Left cardiac atrium (tissue), 4 donors: ENCODE results near the gene SLC13A3. TPM values are rescaled to one million over a fixed set of nuclear protein-coding genes. Genes with fewer than 3 reads are reported as not detected.

Experiments
- ATAC-seq, 2 donors: fragments of 200-7000 bp; cut with Tn5 transposase; one replicate each; pipeline ENCODE4 v1.9.1; 2020; ENCODE audit warnings: mild to moderate bottlenecking in 2 of 2, moderate library complexity in 2 of 2
- DNase-seq: peaks from one replicate; pipeline ENCODE4 v3.0.0-alpha.2; 2020
- intact Hi-C, 2 donors: fragments of 100-400 bp; cut with DNase I; formaldehyde crosslinking; loops; one replicate each; pipeline versions ENCODE4 v1.14.1 to v1.15.1; 2022 to 2023
- total RNA-seq, 2 donors: library from RNA; stranded (reverse); fragmentation: NEBNext Ultra II Directional; extraction: Animal tissue kit (Norgen Biotek cat#: 25700); gene quantifications; one replicate each; pipeline ENCODE4 v1.2.1, GENCODE V29; 2021
- donor health status: DM: no; HTN: yes; CAD: no.
- donor health status: DM: no; HTN: yes; CAD: no; lungs with severe emphysema.
- donor health status: DM: yes; HTN: yes; CAD: no.
- donor health status: Dilated cardiomyopathy.

Gene SLC13A3
- total RNA-seq, 2 donors from 2014 or later, result 0.71 to 2.5 TPM

- ATAC-seq, result no peak
- no peak for DNase-seq
- intact Hi-C loops, result no loop called here
Measured at GRCh38 chr20:46621492-46621891, 29.8 kb downstream of the SLC13A3 start.

- DNase-seq (no peak), ATAC-seq (no peak)
- intact Hi-C loops, result no loop called here
Measured at GRCh38 chr20:46619445-46619844, 31.8 kb downstream of the SLC13A3 start.

GRCh38 chr20:46618316-46619100, 32.8 kb downstream of the SLC13A3 start:
- ATAC-seq, result no peak

GRCh38 chr20:46614503-46614902, 36.8 kb downstream of the SLC13A3 start:
- ATAC-seq (no peak), DNase-seq (no peak)
- intact Hi-C loops, result no loop called here

More at GRCh38 chr20:46618316-46619100, 32.8 kb downstream of the SLC13A3 start:
- no peak for DNase-seq
- intact Hi-C loops, result no loop called here

GRCh38 chr20:46610145-46610544, 41.1 kb downstream of the SLC13A3 start:
- intact Hi-C loops, result no loop called here
- DNase-seq, result no peak

GRCh38 chr20:46609043-46609442, 42.2 kb downstream of the SLC13A3 start:
- intact Hi-C loops, result no loop called here
- DNase-seq, result no peak
- ATAC-seq, result no peak

More at GRCh38 chr20:46610145-46610544, 41.1 kb downstream of the SLC13A3 start:
- ATAC-seq, result no peak

GRCh38 chr20:46607849-46608497, 43.3 kb downstream of the SLC13A3 start:
- DNase-seq, result no peak
- ATAC-seq, result no peak
- intact Hi-C loops, result no loop called here

- no peak for ATAC-seq
- intact Hi-C loops, result no loop called here
- DNase-seq, result no peak
Measured at GRCh38 chr20:46607191-46607848, 43.9 kb downstream of the SLC13A3 start.

GRCh38 chr20:46606817-46607190, 44.5 kb downstream of the SLC13A3 start:
- ATAC-seq (no peak), DNase-seq (no peak)
- intact Hi-C loops, result no loop called here

- no peak for ATAC-seq
- DNase-seq, result no peak
- intact Hi-C loops, result no loop called here
Measured at GRCh38 chr20:46605978-46606816, 45.1 kb downstream of the SLC13A3 start.

- ATAC-seq, result no peak
- intact Hi-C loops, result no loop called here
Measured at GRCh38 chr20:46605181-46605580, 46.1 kb downstream of the SLC13A3 start.

GRCh38 chr20:46604551-46605133, 46.6 kb downstream of the SLC13A3 start:
- intact Hi-C loops, result no loop called here
- DNase-seq, result no peak
- no peak for ATAC-seq

More at GRCh38 chr20:46605181-46605580, 46.1 kb downstream of the SLC13A3 start:
- no peak for DNase-seq

- ATAC-seq, result no peak
- intact Hi-C loops, result no loop called here
- no peak for DNase-seq
Measured at GRCh38 chr20:46602429-46602828, 48.8 kb downstream of the SLC13A3 start.

- ATAC-seq (no peak), DNase-seq (no peak)
- intact Hi-C loops, result no loop called here
Measured at GRCh38 chr20:46601603-46602122, 49.6 kb downstream of the SLC13A3 start.

- intact Hi-C loops, result no loop called here
- no peak for ATAC-seq
- no peak for DNase-seq
Measured at GRCh38 chr20:46600286-46600752, 50.9 kb downstream of the SLC13A3 start.

GRCh38 chr20:46599227-46599987, 51.9 kb downstream of the SLC13A3 start:
- ATAC-seq (no peak), DNase-seq (no peak)
- intact Hi-C loops, result no loop called here

GRCh38 chr20:46595933-46596332, 55.3 kb downstream of the SLC13A3 start:
- DNase-seq (no peak), ATAC-seq (no peak)
- intact Hi-C loops, result no loop called here

- no peak for DNase-seq
- no peak for ATAC-seq
- intact Hi-C loops, result no loop called here
Measured at GRCh38 chr20:46594725-46595124, 56.5 kb downstream of the SLC13A3 start.
